ENCODE measurements around the gene PTPRT.

PTPRT gene

DNA sequence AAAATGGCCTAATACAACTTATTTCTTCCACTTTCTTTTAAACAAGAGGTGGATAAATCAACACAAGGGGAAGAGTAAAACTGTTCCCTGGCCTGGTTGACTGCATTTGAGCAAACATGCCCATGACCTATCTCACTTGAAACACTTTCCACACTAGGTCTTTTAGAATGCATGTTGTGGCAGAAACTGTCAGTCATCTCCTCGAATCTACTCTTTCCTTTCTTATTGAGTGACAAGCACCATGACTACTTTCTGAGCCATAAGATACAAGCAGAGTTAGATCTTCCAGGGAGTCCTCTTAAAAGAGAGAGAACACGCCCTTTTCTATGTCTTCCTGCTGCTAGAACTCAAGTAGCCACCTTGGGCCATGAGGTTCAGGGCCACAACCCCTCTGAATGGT, 66.5 kb downstream of the PTPRT start:
- no peak overlapping the region for H3K9ac ChIP-seq (ENCODE audit: low read depth, low read length)
- no peaks in the 10 kb centered on the region for H3K4me1 ChIP-seq (ENCODE audit: control insufficient read depth, insufficient read depth, low read length)
- H3K36me3 ChIP-seq (ENCODE audit: control insufficient read depth, insufficient read depth, low read length), result no peaks in the 10 kb centered on the region
- no peaks in the 10 kb centered on the region for H3K9me3 ChIP-seq (ENCODE audit: control insufficient read depth, insufficient read depth, low read length)
- no peak overlapping the region for H3K4me3 ChIP-seq (ENCODE audit: low read depth, low read length)
- no peaks in the 10 kb centered on the region for H3K27me3 ChIP-seq (ENCODE audit: control insufficient read depth, insufficient read depth, low read length)
- H3K27ac ChIP-seq (ENCODE audit: low read depth, low read length), result no peak overlapping the region

DNA sequence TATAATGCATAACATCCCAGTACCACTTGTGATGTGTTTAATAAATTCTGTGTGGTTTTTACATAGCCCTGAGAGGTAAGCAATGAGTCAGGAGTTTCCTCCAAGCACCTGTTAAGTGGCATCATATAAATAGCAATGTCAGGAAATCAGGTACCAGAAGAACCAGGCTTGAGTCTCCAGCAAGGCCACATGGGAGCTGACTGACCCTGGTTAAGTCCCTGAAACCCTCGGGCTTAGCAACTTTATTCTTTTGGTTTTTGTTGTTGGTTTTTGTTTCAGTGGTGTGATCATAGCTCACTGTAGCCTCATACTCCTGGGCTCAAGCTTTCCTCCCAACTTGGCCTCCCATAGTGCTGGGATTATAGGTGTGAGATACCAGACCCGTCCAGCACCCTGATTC, 70.0 kb downstream of the PTPRT start:
- H3K27ac ChIP-seq (ENCODE audit: low read depth, low read length), result no peak overlapping the region
- H3K9me3 ChIP-seq (ENCODE audit: control insufficient read depth, insufficient read depth, low read length), result no peaks in the 10 kb centered on the region
- no peaks in the 10 kb centered on the region for H3K36me3 ChIP-seq (ENCODE audit: control insufficient read depth, insufficient read depth, low read length)
- no peak overlapping the region for H3K9ac ChIP-seq (ENCODE audit: low read depth, low read length)
- H3K4me3 ChIP-seq (ENCODE audit: low read depth, low read length), result no peak overlapping the region
- no peaks in the 10 kb centered on the region for H3K27me3 ChIP-seq (ENCODE audit: control insufficient read depth, insufficient read depth, low read length)
- no peaks in the 10 kb centered on the region for H3K4me1 ChIP-seq (ENCODE audit: control insufficient read depth, insufficient read depth, low read length)

DNA sequence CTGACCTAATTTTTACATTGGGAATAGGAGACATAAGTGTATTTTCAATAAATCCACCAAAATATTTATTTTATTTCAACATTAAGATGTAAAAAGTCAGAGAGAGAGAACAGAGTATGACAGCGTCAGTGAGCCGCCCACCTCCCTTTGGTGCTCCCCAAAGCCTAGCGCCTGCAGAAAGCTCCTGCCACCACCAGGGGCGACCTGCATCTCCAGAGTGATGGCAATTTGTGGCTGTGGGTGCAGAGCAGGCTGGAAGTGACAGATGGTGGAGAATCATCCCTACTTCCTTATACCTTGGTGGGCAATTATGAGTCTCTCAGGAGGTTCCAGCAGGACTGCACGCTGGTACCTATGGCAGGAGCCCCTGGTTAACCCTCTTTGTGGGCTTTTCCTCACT, 87.3 kb downstream of the PTPRT start:
- Histone ChIP-seq H3K36me3 (ENCODE audit: control insufficient read depth, insufficient read depth, low read length) (no peaks in the 10 kb centered on the region), H3K9ac (ENCODE audit: low read depth, low read length) (no peak overlapping the region), H3K4me3 (ENCODE audit: low read depth, low read length) (no peak overlapping the region), H3K27ac (ENCODE audit: low read depth, low read length) (no peak overlapping the region), H3K27me3 (ENCODE audit: control insufficient read depth, insufficient read depth, low read length) (no peaks in the 10 kb centered on the region), H3K9me3 (ENCODE audit: control insufficient read depth, insufficient read depth, low read length) (no peaks in the 10 kb centered on the region), H3K4me1 (ENCODE audit: control insufficient read depth, insufficient read depth, low read length) (no peaks in the 10 kb centered on the region)

DNA sequence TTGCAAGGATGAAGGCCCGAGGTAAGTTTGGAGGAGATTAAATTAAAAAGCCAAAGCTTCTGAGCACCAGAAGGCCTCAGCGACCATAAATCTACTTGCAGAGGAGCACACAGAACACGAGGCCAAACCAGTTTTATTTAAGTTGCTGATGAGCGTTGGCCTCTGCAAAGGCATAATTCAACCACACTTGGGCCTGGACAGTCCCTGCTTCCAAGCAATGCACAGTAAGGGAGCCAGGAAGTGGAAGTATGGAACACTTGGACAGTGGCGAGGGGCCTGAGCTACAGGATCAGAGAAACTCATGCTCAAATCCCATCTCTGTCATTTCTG, 92.8 kb downstream of the PTPRT start:
- no peaks in the 10 kb centered on the region for H3K27me3 ChIP-seq (ENCODE audit: control insufficient read depth, insufficient read depth, low read length)
- no peaks in the 10 kb centered on the region for H3K36me3 ChIP-seq (ENCODE audit: control insufficient read depth, insufficient read depth, low read length)
- H3K4me3 ChIP-seq (ENCODE audit: low read depth, low read length), result no peak overlapping the region
- H3K9me3 ChIP-seq (ENCODE audit: control insufficient read depth, insufficient read depth, low read length), result no peaks in the 10 kb centered on the region
- peaks cover 7% of the 10 kb centered on the region; the same call in 1 of the 2 replicates for H3K4me1 ChIP-seq (ENCODE audit: control insufficient read depth, insufficient read depth, low read length)
- no peak overlapping the region for H3K27ac ChIP-seq (ENCODE audit: low read depth, low read length)
- no peak overlapping the region for H3K9ac ChIP-seq (ENCODE audit: low read depth, low read length)

DNA sequence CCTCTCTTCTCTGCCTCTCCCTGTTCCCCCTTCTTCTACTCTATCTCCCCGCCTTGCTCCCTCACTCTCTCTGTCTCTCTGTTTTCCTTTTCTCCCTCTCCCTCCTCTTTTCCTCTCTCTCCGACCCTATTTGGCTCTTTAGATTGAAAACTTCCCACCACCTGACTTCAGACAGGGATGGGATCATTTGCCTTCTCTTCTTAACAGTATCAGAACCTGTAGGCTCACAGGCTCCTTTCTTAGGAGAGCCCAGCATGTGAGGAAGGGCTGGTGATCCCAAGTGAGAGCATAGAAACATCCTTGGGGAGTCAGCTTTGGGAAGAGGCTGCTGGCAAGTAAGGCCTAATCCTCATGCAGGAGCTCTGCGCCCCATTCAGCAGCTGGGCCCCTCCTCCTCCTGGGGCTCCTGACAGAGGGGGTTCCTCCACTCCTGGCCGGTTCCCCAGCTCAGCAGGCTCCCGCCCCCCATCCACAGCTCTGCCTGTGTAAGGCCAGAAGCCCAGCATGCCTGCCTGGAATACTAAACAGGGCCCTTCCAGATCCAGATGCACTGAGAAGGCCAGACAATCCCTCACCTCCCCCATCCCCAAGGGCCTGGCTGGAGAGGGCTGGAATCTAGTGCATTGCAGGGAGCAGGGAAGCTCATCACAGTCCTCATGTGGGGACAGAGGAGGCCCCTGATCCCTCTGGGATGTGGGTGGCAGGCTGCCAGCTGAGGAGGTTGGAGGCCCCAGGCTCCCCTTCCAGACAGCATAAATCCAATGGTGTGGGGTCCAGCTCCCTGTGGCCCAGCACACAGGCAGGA, 93.4 kb downstream of the PTPRT start:
- no peak overlapping the region for H3K4me3 ChIP-seq (ENCODE audit: low read depth, low read length)
- H3K36me3 ChIP-seq (ENCODE audit: control insufficient read depth, insufficient read depth, low read length), result no peaks in the 10 kb centered on the region
- H3K9me3 ChIP-seq (ENCODE audit: control insufficient read depth, insufficient read depth, low read length), result no peaks in the 10 kb centered on the region
- H3K9ac ChIP-seq (ENCODE audit: low read depth, low read length), result no peak overlapping the region
- no peaks in the 10 kb centered on the region for H3K27me3 ChIP-seq (ENCODE audit: control insufficient read depth, insufficient read depth, low read length)
- H3K27ac ChIP-seq (ENCODE audit: low read depth, low read length), result no peak overlapping the region
- peaks cover 7% of the 10 kb centered on the region; the same call in 1 of the 2 replicates for H3K4me1 ChIP-seq (ENCODE audit: control insufficient read depth, insufficient read depth, low read length)

DNA sequence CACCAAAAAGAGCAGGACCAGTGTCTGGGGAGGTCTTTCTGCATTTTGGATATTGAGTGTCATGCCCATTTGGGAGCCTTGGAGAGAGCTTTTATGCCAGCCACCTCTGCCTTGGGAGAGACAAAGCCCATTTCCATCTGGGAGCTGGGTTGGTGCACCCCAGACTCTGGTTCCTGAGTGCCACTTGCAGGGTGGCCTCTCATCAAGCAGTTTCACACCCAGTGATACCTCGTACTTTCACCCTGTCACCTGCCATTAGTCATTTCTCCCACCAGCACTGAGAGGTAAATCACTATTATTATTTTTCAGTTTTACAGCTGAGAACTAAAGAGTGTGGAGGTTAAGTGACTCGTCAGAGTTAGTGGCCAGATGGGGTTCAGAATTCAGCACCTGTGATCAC, 94.7 kb downstream of the PTPRT start:
- Histone ChIP-seq H3K9me3 (ENCODE audit: control insufficient read depth, insufficient read depth, low read length) (no peaks in the 10 kb centered on the region), H3K4me1 (ENCODE audit: control insufficient read depth, insufficient read depth, low read length) (peaks cover 7% of the 10 kb centered on the region; the same call in 1 of the 2 replicates), H3K36me3 (ENCODE audit: control insufficient read depth, insufficient read depth, low read length) (no peaks in the 10 kb centered on the region), H3K27me3 (ENCODE audit: control insufficient read depth, insufficient read depth, low read length) (no peaks in the 10 kb centered on the region), H3K9ac (ENCODE audit: low read depth, low read length) (no peak overlapping the region), H3K27ac (ENCODE audit: low read depth, low read length) (no peak overlapping the region), H3K4me3 (ENCODE audit: low read depth, low read length) (no peak overlapping the region)

DNA sequence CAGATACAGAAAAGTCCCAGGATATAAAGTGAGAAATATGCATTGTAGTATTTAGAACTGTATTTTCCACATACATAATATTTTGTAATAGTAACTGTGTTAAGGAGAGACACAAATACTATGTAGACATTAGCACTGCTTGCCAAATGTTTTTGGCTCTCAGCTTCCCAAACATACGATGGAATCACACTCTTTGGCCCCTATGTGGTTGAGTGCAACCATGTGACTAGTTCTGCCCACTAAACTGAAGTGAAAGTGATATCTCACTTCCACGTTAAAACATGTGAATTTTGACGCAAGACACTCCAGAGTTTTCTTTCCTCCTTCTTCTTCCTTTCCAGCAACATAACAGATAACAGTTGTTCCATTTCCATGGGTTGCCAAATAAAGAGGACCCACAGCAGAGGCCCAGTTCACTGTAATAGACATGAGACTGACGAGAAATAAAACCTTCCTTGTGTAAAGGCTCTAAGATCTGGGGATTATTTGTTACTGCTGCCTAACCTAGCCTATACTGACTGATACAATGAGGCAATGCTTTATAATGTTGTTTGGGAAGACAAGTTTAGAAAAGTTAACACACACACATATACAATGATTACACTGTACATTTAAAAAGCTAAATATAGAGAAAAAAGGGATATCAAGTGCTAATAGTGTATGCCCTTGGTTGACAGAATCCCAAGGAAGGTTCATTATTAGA, 97.2 kb downstream of the PTPRT start:
- H3K36me3 ChIP-seq (ENCODE audit: control insufficient read depth, insufficient read depth, low read length), result no peaks in the 10 kb centered on the region
- no peak overlapping the region for H3K9ac ChIP-seq (ENCODE audit: low read depth, low read length)
- H3K4me3 ChIP-seq (ENCODE audit: low read depth, low read length), result no peak overlapping the region
- no peak overlapping the region for H3K27ac ChIP-seq (ENCODE audit: low read depth, low read length)
- H3K4me1 ChIP-seq (ENCODE audit: control insufficient read depth, insufficient read depth, low read length), result peaks cover 7% of the 10 kb centered on the region; the same call in 1 of the 2 replicates
- H3K9me3 ChIP-seq (ENCODE audit: control insufficient read depth, insufficient read depth, low read length), result no peaks in the 10 kb centered on the region
- no peaks in the 10 kb centered on the region for H3K27me3 ChIP-seq (ENCODE audit: control insufficient read depth, insufficient read depth, low read length)

DNA sequence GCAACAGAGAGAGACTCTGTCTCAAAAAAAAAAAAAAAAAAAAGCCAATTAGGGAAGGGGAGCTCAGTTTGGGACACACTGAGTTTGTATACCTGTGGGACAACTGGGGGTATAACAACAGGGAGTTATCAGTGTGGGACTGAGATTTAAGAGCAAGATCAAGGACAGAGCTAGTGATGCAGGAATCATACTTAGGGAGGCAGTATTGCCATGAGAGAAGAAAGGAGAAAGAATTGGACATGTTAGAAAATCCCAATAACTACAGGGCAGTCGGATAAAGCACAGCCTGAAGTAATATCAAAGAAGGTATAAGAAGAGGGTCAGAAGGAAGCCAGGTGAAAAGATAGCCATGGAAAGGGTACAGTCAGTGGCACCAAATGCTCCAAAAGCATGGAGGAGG, 121.2 kb downstream of the PTPRT start:
- Histone ChIP-seq H3K36me3 (ENCODE audit: control insufficient read depth, insufficient read depth, low read length) (no peaks in the 10 kb centered on the region), H3K27me3 (ENCODE audit: control insufficient read depth, insufficient read depth, low read length) (no peaks in the 10 kb centered on the region), H3K4me1 (ENCODE audit: control insufficient read depth, insufficient read depth, low read length) (no peaks in the 10 kb centered on the region), H3K9me3 (ENCODE audit: control insufficient read depth, insufficient read depth, low read length) (no peaks in the 10 kb centered on the region), H3K27ac (ENCODE audit: low read depth, low read length) (no peak overlapping the region), H3K9ac (ENCODE audit: low read depth, low read length) (no peak overlapping the region), H3K4me3 (ENCODE audit: low read depth, low read length) (no peak overlapping the region)

DNA sequence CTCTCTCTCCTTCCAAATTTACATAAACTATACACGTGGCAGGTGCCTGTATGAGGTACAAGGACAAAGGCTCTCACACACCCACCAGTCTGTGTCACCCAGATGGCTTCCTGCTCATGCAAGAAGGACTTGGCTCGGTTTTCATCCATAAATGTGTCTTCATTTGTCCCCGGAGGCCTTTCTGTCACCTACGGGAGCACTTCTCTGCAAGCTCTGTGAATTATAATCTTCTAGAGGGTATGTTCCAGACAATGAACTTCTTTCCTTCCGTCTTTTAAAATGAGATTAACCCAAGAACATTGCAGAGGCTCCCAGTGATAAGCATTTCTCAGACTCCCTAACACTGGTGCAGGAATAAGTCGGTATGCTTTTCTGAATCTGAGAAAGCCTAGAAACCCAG, 123.6 kb downstream of the PTPRT start:
- Histone ChIP-seq H3K4me1 (ENCODE audit: control insufficient read depth, insufficient read depth, low read length) (no peaks in the 10 kb centered on the region), H3K36me3 (ENCODE audit: control insufficient read depth, insufficient read depth, low read length) (no peaks in the 10 kb centered on the region), H3K27me3 (ENCODE audit: control insufficient read depth, insufficient read depth, low read length) (no peaks in the 10 kb centered on the region), H3K27ac (ENCODE audit: low read depth, low read length) (no peak overlapping the region), H3K9ac (ENCODE audit: low read depth, low read length) (no peak overlapping the region), H3K4me3 (ENCODE audit: low read depth, low read length) (no peak overlapping the region), H3K9me3 (ENCODE audit: control insufficient read depth, insufficient read depth, low read length) (no peaks in the 10 kb centered on the region)

DNA sequence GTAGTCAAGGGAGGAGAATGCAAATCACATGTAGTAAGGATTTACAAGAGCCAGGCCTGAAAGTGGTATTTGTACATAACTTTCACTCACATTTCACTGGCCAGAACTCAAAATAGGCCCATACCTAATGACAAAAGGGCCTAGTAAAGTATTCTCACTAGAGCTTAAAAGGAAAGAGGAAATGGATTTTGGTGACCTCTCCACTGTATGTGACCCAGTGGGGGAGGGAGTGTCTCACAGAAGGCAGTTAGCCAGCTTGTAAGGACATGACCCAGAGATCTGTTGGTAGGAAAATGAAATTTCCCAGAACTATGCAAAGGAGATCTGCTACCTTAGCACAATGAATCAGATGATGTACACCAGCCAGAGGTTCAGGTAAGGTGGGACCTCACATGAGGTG, 124.4 kb downstream of the PTPRT start:
- Histone ChIP-seq H3K9ac (ENCODE audit: low read depth, low read length) (no peak overlapping the region), H3K27me3 (ENCODE audit: control insufficient read depth, insufficient read depth, low read length) (no peaks in the 10 kb centered on the region), H3K4me1 (ENCODE audit: control insufficient read depth, insufficient read depth, low read length) (no peaks in the 10 kb centered on the region), H3K36me3 (ENCODE audit: control insufficient read depth, insufficient read depth, low read length) (no peaks in the 10 kb centered on the region), H3K9me3 (ENCODE audit: control insufficient read depth, insufficient read depth, low read length) (no peaks in the 10 kb centered on the region), H3K4me3 (ENCODE audit: low read depth, low read length) (no peak overlapping the region), H3K27ac (ENCODE audit: low read depth, low read length) (no peak overlapping the region)

DNA sequence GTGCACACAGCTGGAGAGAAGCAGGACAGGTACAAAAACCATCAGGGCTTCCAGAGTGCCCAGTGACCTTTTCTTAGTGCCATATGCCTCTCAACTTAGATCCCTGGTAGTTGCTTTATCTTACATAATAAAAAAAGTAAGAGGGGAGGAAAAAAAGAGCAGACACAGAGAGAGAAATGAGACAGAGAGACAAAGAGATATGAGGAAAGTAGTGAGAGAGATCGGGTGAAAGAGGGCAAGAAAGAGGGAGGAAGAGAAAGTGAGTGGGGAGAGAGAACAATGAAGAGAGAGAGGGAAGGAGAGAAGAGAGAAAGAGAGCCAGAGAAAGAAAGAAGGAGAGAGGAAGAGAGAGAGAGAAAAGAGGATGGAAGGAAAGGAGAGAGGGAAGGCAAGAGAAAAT, 131.6 kb downstream of the PTPRT start:
- H3K27ac ChIP-seq (ENCODE audit: low read depth, low read length), result no peak overlapping the region
- H3K4me1 ChIP-seq (ENCODE audit: control insufficient read depth, insufficient read depth, low read length), result no peaks in the 10 kb centered on the region

More for the DNA sequence above, 131.6 kb downstream of the PTPRT start:
- Histone ChIP-seq H3K9ac (ENCODE audit: low read depth, low read length) (no peak overlapping the region), H3K4me3 (ENCODE audit: low read depth, low read length) (no peak overlapping the region), H3K9me3 (ENCODE audit: control insufficient read depth, insufficient read depth, low read length) (no peaks in the 10 kb centered on the region), H3K27me3 (ENCODE audit: control insufficient read depth, insufficient read depth, low read length) (no peaks in the 10 kb centered on the region), H3K36me3 (ENCODE audit: control insufficient read depth, insufficient read depth, low read length) (no peaks in the 10 kb centered on the region)

Data from HUES48 (cell line).